NB4 (cell line): ENCODE results near the gene PDE4D.

Experiments used
- POLR2A ChIP-seq: IDR thresholded peaks from 2 replicates; pipeline ENCODE4 v1.6.1; 2011; ENCODE audit warnings: mild to moderate bottlenecking; ENCODE audit not compliant: insufficient read length; ENCODE audit errors: extremely low read depth
- TF ChIP-seq, protein P1 (sequence below): IDR thresholded peaks from one replicate; pipeline ENCODE4 v1.5.1; 2012; ENCODE audit warnings: low read depth, low read length

DNA sequence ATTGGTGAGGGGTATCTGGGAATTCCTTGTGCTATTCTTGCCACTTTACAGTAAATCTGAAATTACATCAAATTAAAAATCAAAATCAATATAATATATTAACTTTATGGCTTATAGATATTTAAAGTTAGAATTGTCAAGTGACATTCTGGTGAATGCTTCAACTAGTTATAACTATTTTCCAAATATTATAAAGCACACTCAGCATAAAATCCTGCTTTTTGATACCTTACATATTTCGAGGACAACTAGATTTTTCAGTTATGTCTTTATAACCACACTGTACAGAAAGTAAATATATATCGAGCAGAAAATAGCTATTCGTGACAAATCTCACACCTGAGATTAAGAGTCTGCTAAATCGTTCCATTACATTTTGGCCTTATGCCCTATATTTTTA, 210.2 kb downstream of the PDE4D start:
- TF ChIP-seq, protein P1, sequence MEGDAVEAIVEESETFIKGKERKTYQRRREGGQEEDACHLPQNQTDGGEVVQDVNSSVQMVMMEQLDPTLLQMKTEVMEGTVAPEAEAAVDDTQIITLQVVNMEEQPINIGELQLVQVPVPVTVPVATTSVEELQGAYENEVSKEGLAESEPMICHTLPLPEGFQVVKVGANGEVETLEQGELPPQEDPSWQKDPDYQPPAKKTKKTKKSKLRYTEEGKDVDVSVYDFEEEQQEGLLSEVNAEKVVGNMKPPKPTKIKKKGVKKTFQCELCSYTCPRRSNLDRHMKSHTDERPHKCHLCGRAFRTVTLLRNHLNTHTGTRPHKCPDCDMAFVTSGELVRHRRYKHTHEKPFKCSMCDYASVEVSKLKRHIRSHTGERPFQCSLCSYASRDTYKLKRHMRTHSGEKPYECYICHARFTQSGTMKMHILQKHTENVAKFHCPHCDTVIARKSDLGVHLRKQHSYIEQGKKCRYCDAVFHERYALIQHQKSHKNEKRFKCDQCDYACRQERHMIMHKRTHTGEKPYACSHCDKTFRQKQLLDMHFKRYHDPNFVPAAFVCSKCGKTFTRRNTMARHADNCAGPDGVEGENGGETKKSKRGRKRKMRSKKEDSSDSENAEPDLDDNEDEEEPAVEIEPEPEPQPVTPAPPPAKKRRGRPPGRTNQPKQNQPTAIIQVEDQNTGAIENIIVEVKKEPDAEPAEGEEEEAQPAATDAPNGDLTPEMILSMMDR: no peak
- TF ChIP-seq POLR2A: no peak
